ENCODE data around the gene MAPK14.
"Not testable (repeated sequence)": the region's sequence is repeated elsewhere in the genome, so short reads cannot be mapped to it uniquely, and the experiment has no call there.

Gene MAPK14

GRCh38 chr6:36068586-36068985 lies 41.0 kb downstream of the MAPK14 start:
- DNase-seq (ENCODE audit: low read depth): no peak

DNA sequence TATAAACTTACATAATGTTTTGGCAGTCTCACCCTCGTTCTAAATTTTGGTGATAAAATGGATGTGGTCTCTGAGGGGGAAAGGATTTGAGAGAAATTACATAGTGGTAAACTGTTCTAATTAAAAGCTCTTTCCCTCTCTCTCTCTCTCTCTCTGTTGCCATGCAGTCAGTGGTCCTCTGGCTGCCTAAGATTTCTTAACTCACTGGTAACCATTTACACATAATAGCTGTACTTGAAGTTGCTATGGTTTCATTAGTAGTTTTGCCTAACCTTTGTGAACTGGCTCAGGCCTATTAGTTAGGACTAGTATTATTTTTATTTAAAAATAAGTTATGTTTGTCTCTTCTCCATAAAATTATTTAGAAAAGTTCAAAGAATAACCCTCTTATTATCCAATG lies 42.0 kb downstream of the MAPK14 start:
- no peak for DNase-seq (ENCODE audit: low read depth)

DNA sequence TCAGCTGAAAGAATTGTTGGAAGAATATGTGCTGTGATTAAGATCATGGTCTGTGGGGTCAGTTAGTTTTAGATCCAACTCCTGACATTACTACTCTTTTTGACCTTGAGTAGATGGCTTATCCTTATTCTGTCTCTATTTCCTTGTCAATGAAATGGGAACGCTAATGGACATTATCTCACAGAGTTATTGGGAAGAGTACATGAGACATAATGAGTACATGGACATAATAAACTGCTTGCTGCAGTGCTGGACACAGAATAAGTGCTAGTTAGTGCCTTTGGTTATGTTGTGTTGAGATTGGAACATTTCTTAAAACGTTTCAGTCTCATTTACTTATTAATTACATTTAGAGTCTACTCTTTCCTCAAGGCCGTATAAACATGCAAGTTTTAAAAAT lies 42.6 kb downstream of the MAPK14 start:
- no peak for DNase-seq (ENCODE audit: low read depth)

GRCh38 chr6:36071281-36071680 lies 43.7 kb downstream of the MAPK14 start:
- no peak for DNase-seq (ENCODE audit: low read depth)

- DNase-seq (ENCODE audit: low read depth): no peak
Measured at GRCh38 chr6:36071714-36072113, 44.1 kb downstream of the MAPK14 start.

DNA sequence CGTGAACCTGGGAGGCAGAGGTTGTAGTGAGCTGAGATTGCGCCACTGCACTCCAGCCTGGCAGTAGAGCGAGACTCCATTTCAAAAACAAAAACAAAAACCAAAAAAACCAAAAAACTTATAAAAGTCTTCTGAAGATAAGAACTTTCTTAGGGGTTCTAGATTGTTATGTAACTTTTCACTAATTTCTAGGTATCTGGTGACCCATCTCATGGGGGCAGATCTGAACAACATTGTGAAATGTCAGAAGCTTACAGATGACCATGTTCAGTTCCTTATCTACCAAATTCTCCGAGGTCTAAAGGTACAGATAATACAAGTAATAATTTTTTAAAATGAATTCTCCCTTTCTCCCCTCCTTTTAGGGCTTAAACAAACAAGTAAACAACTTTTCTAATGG lies 45.1 kb downstream of the MAPK14 start:
- no peak for DNase-seq (ENCODE audit: low read depth)

- DNase-seq (ENCODE audit: low read depth): no peak
Measured at GRCh38 chr6:36073587-36073986, 46.0 kb downstream of the MAPK14 start.

DNA sequence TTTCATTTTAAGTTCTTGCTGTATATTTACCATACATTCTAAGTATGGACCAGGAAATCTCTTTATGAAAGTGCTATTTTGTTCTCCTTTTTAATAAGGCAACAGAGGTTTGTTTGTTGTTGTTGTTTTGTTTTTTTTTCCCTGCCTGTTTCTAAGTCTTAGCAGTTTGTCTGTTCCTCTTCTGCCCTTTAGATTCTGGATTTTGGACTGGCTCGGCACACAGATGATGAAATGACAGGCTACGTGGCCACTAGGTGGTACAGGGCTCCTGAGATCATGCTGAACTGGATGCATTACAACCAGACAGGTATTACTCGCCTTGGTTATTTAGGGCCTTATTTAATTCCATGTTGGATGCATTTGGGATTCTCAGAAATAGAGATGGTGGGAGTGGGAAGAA lies 48.0 kb downstream of the MAPK14 start:
- DNase-seq (ENCODE audit: low read depth): no peak

GRCh38 chr6:36076178-36077063 lies 48.8 kb downstream of the MAPK14 start:
- DNase-seq (ENCODE audit: low read depth): peak; percentile 93

- no peak for DNase-seq (ENCODE audit: low read depth)
Measured at GRCh38 chr6:36078159-36078558, 50.6 kb downstream of the MAPK14 start.

DNA sequence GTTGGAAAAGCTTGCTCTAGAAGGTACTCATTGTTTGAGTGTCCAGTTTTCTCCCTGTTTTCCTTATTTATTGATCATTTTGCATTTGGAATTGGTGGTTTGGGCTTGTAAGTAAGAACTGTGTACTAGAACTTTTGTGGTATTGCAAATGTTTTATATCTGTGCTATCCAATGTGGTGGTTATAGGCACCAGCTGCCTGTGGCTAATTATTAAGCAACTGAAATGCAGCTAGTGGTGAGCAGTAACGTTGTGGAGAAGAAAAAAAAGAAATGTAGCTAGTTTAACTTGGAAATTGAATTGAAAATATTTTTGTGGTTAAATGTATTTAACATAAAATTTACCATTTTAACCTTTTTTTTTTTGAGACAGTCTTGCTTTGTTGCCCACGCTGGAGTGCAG lies 52.0 kb downstream of the MAPK14 start:
- peak; percentile 71 for DNase-seq (ENCODE audit: low read depth)

DNA sequence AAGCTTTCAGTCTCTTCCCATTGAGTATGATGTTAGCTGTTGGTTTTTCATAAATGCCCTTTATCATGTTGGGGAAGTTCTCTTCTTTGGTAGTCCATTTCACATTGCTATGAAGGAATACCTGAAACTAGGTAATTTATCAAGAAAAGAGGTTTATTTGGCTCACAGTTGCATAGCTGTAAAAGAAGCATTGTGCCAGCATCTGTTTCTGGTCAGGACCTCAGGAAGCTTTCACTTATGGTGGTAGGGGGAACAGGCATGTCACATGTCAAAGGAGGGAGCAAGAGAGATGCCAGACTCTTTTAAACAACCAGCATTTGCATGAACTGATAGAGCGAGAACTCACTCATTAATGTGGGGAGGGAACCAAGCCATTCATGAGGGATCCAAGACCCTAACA lies 54.7 kb downstream of the MAPK14 start:
- DNase-seq (ENCODE audit: low read depth): no peak

GRCh38 chr6:36083446-36083845 lies 55.8 kb downstream of the MAPK14 start:
- peak; percentile 58 for DNase-seq (ENCODE audit: low read depth)

- not testable (repeated sequence) for DNase-seq (ENCODE audit: low read depth)
Measured at GRCh38 chr6:36088204-36088603, 60.6 kb downstream of the MAPK14 start.

GRCh38 chr6:36089048-36089447 lies 61.4 kb downstream of the MAPK14 start:
- no peak for DNase-seq (ENCODE audit: low read depth)

GRCh38 chr6:36094238-36094637 lies 66.6 kb downstream of the MAPK14 start:
- DNase-seq (ENCODE audit: low read depth): no peak

DNA sequence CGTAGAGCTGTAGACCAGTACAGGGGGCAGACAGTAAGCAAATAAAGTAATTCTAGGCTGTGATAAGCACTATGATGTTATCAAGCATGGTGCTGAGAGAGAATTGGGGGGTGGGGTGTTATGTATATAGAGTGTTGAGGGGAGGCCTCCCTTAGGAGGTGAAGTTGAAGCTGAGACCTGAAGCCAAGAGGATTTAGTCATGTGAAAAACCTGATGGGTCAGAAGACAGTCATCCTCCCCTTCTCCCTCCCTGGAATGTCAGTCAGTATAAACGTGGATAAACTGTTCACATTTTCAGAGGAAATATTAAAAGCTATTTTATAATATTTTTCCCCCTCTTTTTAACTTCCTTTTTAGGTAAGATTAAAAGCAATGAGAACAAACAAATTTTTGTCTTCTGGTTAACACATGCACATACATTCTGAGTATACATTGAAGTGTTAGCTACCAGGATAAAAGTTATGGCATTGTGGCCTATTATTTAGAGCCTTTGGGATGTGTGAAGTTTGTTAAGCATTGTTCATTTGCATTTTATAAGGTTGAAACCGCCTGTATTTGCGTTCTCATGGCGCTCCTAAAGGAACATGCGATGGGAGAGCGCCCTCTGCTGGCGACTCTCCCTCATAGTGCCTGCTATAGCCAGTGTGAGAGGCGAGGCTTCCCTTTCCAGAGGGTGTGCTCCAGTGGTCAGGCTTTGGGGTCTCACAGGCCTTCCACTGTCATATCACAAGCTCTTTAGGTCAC lies 67.3 kb downstream of the MAPK14 start:
- DNase-seq (ENCODE audit: low read depth): peak; percentile 64

DNA sequence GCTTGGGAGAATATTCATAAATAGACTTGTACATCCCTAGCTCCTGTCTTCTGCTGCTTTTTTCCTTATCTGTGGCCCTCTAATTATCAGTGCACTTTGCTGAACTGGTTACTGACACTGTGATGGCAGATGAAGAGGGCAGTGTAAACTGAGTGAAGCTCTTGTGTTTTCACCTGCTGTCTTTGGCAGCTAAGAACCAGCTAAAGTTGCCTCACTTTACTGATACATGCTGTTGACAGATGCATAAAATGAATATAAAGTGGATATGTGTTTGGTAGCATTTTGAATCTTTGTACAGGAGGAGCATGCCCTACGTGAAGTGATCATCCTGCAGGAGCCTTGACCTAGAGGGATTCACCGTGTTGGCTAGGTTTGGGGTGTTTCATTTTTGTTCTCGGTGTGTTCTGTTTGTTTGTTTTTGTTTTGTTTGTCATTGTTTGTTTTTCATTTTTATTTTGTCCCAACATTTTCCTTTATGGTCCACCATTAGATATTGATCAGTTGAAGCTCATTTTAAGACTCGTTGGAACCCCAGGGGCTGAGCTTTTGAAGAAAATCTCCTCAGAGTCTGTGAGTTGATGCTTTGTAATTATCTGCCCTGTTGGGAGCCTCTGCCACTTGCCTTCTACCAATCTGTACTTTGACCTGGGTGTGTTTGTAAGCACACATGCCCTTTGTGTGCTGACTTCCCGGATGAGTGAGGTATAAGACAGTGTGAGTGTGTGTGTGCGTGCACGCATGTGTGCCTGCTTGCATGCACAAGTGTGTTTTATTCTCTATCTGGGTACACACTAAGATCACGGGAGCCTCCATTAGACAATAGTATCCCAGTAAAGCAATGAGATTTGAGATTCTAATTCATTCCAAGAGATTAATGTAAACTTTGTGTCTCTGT lies 68.1 kb downstream of the MAPK14 start:
- DNase-seq (ENCODE audit: low read depth): no peak

- DNase-seq (ENCODE audit: low read depth): no peak
Measured at GRCh38 chr6:36098253-36098919, 70.8 kb downstream of the MAPK14 start.

DNA sequence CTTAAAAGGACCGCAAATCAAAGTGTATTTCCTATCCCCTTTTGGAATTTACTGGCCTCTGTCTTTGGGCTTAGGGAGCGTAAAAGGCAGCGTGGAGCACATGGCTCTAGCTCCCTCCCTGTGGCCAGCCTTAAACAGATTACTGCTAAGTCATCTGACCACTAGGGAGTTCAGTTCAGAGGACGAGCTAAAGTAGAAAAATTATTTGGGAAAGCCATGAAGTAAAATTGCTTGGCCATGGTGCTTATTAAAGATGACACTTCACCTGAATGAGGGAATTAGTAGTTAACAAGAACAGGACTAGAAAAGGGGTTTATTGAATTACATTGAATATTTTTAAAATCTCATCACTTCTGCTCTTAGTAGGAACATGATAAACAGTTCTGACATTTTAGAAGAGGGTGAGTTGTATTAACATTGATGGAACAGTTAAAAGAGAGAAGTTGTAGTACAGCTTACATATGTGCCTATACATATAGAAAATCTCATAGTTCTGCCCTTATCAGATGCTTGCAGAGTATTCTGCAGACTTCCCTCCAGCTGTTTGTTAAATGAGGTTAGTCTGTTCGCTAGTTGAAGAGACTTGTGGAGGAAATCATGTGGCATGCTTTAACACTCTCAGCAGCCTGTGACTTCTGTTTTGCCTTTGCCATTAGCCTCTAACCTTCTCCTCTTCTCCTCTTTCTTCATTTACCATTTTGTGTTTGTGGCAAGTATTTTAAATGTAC lies 71.5 kb downstream of the MAPK14 start:
- peak; percentile 56 for DNase-seq (ENCODE audit: low read depth)

GRCh38 chr6:36099869-36100483 lies 72.4 kb downstream of the MAPK14 start:
- peak; percentile 26 for DNase-seq (ENCODE audit: low read depth)

All from amniotic epithelial cell (primary cell).